ENCODE results near the gene FHIT.

FHIT gene

DNA sequence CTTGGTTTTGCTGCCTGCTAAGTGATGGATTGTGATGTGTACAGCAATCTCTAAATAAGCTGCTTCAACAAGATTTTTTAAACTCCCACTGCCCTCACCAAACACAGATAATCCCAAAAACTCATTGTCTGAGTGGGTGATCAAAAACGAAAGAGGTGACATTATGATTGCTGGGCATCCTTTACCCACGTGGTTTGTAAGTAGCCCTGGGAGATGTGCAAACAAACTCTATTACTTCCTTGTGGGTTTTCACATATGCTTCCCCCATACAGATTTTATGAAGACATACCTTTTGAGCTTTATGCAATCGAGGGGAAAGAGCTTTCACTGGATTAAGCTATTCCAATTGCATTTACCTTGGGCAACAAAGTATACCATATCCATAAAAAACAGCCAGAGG, 1000.4 kb downstream of the FHIT start:
- TF ChIP-seq, protein P1, sequence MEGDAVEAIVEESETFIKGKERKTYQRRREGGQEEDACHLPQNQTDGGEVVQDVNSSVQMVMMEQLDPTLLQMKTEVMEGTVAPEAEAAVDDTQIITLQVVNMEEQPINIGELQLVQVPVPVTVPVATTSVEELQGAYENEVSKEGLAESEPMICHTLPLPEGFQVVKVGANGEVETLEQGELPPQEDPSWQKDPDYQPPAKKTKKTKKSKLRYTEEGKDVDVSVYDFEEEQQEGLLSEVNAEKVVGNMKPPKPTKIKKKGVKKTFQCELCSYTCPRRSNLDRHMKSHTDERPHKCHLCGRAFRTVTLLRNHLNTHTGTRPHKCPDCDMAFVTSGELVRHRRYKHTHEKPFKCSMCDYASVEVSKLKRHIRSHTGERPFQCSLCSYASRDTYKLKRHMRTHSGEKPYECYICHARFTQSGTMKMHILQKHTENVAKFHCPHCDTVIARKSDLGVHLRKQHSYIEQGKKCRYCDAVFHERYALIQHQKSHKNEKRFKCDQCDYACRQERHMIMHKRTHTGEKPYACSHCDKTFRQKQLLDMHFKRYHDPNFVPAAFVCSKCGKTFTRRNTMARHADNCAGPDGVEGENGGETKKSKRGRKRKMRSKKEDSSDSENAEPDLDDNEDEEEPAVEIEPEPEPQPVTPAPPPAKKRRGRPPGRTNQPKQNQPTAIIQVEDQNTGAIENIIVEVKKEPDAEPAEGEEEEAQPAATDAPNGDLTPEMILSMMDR (IDR thresholded peaks at IDR 0.05; ENCODE audit: low read depth, low read length): no peak
- H3K4me3 ChIP-seq (ENCODE audit: low read depth, low read length): no peak overlapping the region

DNA sequence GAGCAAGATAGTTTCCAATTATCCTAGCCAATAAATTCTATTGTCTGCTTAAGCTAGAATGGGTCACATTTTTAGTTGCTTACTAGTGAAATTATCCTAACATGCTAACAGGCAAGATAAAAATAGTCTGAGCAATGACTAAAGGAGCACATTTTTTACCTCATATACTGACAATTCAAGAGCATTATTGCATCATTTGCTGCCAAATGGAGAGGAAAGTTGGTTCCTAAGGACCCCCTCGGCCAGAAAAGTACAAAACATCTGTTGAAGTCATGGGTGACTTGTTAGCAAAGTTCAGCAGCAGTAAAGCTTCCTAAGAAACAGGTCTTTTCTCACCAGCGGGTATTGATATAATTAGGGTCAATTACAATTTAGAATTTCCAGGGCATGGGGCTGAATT, 1001.0 kb downstream of the FHIT start:
- no peak overlapping the region for H3K4me3 ChIP-seq (ENCODE audit: low read depth, low read length)
- TF ChIP-seq, protein P1 (IDR thresholded peaks at IDR 0.05; ENCODE audit: low read depth, low read length): no peak

DNA sequence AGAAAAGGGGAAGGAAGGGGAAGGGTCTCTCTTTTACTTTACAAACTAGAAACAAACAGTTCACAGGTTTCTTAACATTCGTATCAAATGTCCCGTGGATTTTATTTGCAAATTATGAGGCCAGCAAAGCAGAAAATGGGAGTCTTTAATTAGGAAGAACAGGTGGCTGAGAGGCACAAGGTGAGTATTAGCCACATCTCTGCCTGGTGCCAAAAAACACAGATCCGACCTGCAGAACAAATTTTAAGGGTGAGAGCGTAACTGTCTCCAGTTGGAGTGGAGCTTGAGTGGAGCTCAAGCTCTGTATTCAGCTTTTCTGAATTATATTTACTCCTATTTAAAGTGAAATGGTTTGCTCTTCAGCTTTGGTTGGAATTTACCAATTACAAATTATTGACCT, 1004.9 kb downstream of the FHIT start:
- TF ChIP-seq, protein P1 (IDR thresholded peaks at IDR 0.05; ENCODE audit: low read depth, low read length): no peak
- no peak overlapping the region for H3K4me3 ChIP-seq (ENCODE audit: low read depth, low read length)

DNA sequence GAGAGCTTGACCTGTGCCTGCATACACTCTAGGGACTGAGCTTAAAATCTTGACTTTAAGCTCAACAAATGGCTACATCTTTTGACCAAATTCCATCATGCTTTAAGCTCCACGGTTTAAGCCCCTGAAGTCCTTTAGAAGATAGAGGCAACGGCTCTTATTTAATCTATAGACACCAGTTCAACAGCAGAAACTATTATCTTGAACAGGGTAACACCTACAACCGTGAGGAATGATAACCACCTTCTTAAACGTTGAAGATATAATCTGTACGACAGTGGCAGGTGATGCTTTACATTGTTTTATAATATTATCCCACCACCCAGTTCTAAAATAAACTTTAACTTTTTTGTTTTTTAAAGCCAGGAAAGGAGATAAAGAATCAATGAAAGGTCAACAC, 1007.8 kb downstream of the FHIT start:
- TF ChIP-seq, protein P1 (IDR thresholded peaks at IDR 0.05; ENCODE audit: low read depth, low read length): no peak
- H3K4me3 ChIP-seq (ENCODE audit: low read depth, low read length): no peak overlapping the region

DNA sequence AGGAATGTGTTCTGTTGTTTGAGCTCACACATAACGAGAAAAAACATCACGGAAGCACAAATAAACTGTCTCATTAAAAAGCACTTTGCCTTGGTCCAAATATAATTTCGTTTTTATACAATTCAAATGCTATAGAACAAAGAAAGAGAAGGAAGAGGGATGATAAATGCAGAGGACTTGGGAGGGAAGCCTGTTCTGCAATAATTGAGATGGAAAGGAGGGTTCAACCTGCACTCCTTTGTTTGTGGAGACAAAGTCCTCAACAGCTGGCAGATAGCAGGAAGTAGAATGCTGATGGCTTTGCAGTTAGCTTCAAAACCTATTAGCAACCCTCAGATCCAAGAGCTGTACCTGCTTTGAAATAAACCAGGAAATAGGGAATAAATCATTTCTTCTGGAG, 1010.8 kb downstream of the FHIT start:
- no peak overlapping the region for H3K4me3 ChIP-seq (ENCODE audit: low read depth, low read length)
- TF ChIP-seq, protein P1 (IDR thresholded peaks at IDR 0.05; ENCODE audit: low read depth, low read length): no peak

DNA sequence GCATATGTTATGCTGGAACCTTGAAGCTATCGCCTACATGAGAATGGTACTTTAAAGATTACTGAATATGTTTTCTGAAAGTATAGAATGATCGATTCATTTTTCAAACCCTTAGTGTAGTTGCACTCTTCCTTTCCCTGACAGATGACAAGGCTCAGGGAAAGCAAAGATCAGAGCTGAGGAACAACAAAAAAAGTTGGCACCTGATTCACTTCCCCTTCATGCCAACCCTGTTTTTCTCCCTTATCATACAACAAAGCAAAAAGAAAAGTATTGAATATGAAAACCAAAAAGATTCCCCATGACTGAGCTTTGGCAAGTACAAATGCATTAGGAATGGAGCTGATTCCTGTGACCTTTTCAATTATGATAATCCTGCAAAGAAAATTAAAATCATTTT, 1012.7 kb downstream of the FHIT start:
- no peak overlapping the region for H3K4me3 ChIP-seq (ENCODE audit: low read depth, low read length)
- TF ChIP-seq, protein P1 (IDR thresholded peaks at IDR 0.05; ENCODE audit: low read depth, low read length): no peak

DNA sequence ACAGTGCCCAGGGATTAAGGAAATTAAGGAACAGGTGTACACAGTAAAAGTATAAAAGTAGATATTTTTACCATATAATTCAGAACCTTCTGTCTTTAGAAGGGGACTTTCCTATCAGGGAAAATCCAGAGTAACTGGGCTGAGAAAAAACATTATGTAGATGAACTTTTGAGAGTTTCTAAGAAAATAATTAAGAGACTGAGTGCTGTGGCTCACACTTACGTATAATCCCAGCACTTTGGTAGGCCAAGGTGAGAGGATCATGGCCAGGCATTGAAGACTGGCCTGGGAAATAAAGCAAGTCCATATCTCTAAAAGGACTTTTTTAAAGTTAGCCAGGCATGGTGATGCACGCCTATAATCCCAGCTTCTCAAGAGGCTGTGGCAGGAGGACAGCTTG, 1021.8 kb downstream of the FHIT start:
- H3K4me3 ChIP-seq (ENCODE audit: low read depth, low read length): no peak overlapping the region
- TF ChIP-seq, protein P1 (IDR thresholded peaks at IDR 0.05; ENCODE audit: low read depth, low read length): no peak
